Embryonic facial prominence (tissue), 1 donor: ENCODE measurements around the gene TEX36.
"Not testable (repeated sequence)": the region's sequence is repeated elsewhere in the genome, so short reads cannot be mapped to it uniquely, and the experiment has no call there.

Experiments used
- DNase-seq: peaks from one replicate; pipeline ENCODE4 v3.0.0-alpha.2; 2016; ENCODE audit errors: extremely low spot score

TEX36 gene

GRCh38 chr10:125692601-125693523, 9.9 kb upstream of the TEX36 start:
- no peak for DNase-seq

GRCh38 chr10:125692196-125692595, 9.2 kb upstream of the TEX36 start:
- no peak for DNase-seq

GRCh38 chr10:125691160-125691981, 8.4 kb upstream of the TEX36 start:
- DNase-seq, result no peak

GRCh38 chr10:125689955-125690569, 7.1 kb upstream of the TEX36 start:
- no peak for DNase-seq

GRCh38 chr10:125687507-125688185, 4.7 kb upstream of the TEX36 start:
- no peak for DNase-seq

- DNase-seq, result no peak
Observed at GRCh38 chr10:125684581-125684980, 1.6 kb upstream of the TEX36 start.

- no peak for DNase-seq
Observed at GRCh38 chr10:125683821-125684220, 858 bp upstream of the TEX36 start.

- DNase-seq, result no peak
Observed at GRCh38 chr10:125679436-125679835, 3.5 kb downstream of the TEX36 start.

GRCh38 chr10:125672884-125673283, 10.1 kb downstream of the TEX36 start:
- no peak for DNase-seq

GRCh38 chr10:125662584-125662983, 20.4 kb downstream of the TEX36 start:
- DNase-seq, result no peak

- peak; percentile 66 for DNase-seq
Observed at GRCh38 chr10:125661941-125662515, 20.9 kb downstream of the TEX36 start.

- no peak for DNase-seq
Observed at GRCh38 chr10:125661431-125661940, 21.5 kb downstream of the TEX36 start.

GRCh38 chr10:125659071-125659470, 23.9 kb downstream of the TEX36 start:
- DNase-seq, result no peak

- DNase-seq, result no peak
Observed at GRCh38 chr10:125656523-125656922, 26.4 kb downstream of the TEX36 start.

- not testable (repeated sequence) for DNase-seq
Observed at GRCh38 chr10:125653113-125653512, 29.9 kb downstream of the TEX36 start.

GRCh38 chr10:125646311-125646710, 36.7 kb downstream of the TEX36 start:
- DNase-seq, result no peak

- no peak for DNase-seq
Observed at GRCh38 chr10:125641398-125641797, 41.6 kb downstream of the TEX36 start.

GRCh38 chr10:125640653-125641052, 42.3 kb downstream of the TEX36 start:
- no peak for DNase-seq

GRCh38 chr10:125639846-125640245, 43.1 kb downstream of the TEX36 start:
- no peak for DNase-seq

GRCh38 chr10:125638555-125638954, 44.4 kb downstream of the TEX36 start:
- no peak for DNase-seq

GRCh38 chr10:125637496-125637895, 45.5 kb downstream of the TEX36 start:
- no peak for DNase-seq
